Natural killer cell (primary cell): Measurements from ENCODE around the gene TRIP13. TPM values are rescaled to one million over a fixed set of nuclear protein-coding genes. Genes with fewer than 3 reads are reported as not detected.

Experiments used
- ATAC-seq, 3 donors: fragments of 150-1000 bp in 2 of 3; fragments of 200-7000 bp in 1 of 3; cut with Tn5 transposase; 1 replicate in 1 of 3; 2 replicates in 2 of 3; pipeline ENCODE4 v1.10.0; 2021; ENCODE audit warnings: mild to moderate bottlenecking in 2 of 3, moderate library complexity in 2 of 3
- DNase-seq, 2 donors: peaks; one replicate each; pipeline versions ENCODE4 v3.0.0 to v3.0.0-alpha.2; 2013 to 2021; ENCODE audit warnings: mixed read lengths in 1 of 2
- H3K27ac ChIP-seq: one replicate; pipeline ENCODE4 v1.5.1; 2013; ENCODE audit warnings: mild to moderate bottlenecking, low read length
- H3K27me3 ChIP-seq: one replicate; pipeline ENCODE4 v1.6.1; 2013; ENCODE audit warnings: low read length; ENCODE audit not compliant: control insufficient read depth, insufficient read depth
- H3K36me3 ChIP-seq: one replicate; pipeline ENCODE4 v1.6.1; 2013; ENCODE audit warnings: low read length; ENCODE audit not compliant: control insufficient read depth, insufficient read depth
- H3K4me1 ChIP-seq: one replicate; pipeline ENCODE4 v1.6.1; 2013; ENCODE audit warnings: low read length; ENCODE audit not compliant: control insufficient read depth, insufficient read depth
- H3K4me3 ChIP-seq: one replicate; pipeline ENCODE4 v1.5.1; 2013; ENCODE audit warnings: low read length
- H3K9me3 ChIP-seq: one replicate; pipeline ENCODE4 v1.6.1; 2013; ENCODE audit warnings: low read length; ENCODE audit not compliant: control insufficient read depth, insufficient read depth
- H3K27ac Mint-ChIP-seq, 2 donors: one replicate each; pipeline ENCODE4 v1.8.0; 2022; ENCODE audit warnings: mild to moderate bottlenecking in 2 of 2, mixed read lengths in 2 of 2, moderate library complexity in 1 of 2
- H3K27me3 Mint-ChIP-seq, 2 donors: one replicate each; pipeline ENCODE4 v1.8.0; 2022; ENCODE audit warnings: low read depth in 2 of 2, mixed read lengths in 2 of 2
- H3K36me3 Mint-ChIP-seq: one replicate; pipeline ENCODE4 v1.8.0; 2022; ENCODE audit warnings: mixed read lengths
- H3K4me1 Mint-ChIP-seq, 2 donors: one replicate each; pipeline ENCODE4 v1.8.0; 2022; ENCODE audit warnings: mixed read lengths in 2 of 2
- H3K4me3 Mint-ChIP-seq: one replicate; pipeline ENCODE4 v1.8.0; 2022; ENCODE audit warnings: mild to moderate bottlenecking, moderate library complexity, mixed read lengths
- H3K9me3 Mint-ChIP-seq, 2 donors: one replicate each; pipeline ENCODE4 v1.8.0; 2022; ENCODE audit warnings: mixed read lengths in 2 of 2
- CTCF ChIP-seq: fragments of 200-600 bp; IDR thresholded peaks from one replicate; pipeline ENCODE4 v1.8.0; 2022; ENCODE audit warnings: antibody characterized with exemption
- WGBS: methylation state at CpG from one replicate; pipeline ENCODE4 v1.1.7; 2013; ENCODE audit warnings: missing lambda C conversion rate; ENCODE audit not compliant: insufficient coverage; 5-methylcytosine and 5-hydroxymethylcytosine counted together
- intact Hi-C: fragments of 100-400 bp; cut with micrococcal nuclease; formaldehyde crosslinking; loops from one replicate; pipeline ENCODE4 v1.14.2; 2022
- total RNA-seq, 4 donors: library from RNA; stranded (reverse); fragments of 120-200 nt in 1 of 4; gene quantifications; one replicate each; pipeline versions ENCODE4 v1.2.3 to v1.2.4, GENCODE V29; 2013 to 2022

Gene TRIP13
- total RNA-seq, 3 donors from 2014 or later (not counting 1 experiment from before 2014, with no cell fraction given), result 0.45 to 0.57 (median 0.56) TPM

DNA sequence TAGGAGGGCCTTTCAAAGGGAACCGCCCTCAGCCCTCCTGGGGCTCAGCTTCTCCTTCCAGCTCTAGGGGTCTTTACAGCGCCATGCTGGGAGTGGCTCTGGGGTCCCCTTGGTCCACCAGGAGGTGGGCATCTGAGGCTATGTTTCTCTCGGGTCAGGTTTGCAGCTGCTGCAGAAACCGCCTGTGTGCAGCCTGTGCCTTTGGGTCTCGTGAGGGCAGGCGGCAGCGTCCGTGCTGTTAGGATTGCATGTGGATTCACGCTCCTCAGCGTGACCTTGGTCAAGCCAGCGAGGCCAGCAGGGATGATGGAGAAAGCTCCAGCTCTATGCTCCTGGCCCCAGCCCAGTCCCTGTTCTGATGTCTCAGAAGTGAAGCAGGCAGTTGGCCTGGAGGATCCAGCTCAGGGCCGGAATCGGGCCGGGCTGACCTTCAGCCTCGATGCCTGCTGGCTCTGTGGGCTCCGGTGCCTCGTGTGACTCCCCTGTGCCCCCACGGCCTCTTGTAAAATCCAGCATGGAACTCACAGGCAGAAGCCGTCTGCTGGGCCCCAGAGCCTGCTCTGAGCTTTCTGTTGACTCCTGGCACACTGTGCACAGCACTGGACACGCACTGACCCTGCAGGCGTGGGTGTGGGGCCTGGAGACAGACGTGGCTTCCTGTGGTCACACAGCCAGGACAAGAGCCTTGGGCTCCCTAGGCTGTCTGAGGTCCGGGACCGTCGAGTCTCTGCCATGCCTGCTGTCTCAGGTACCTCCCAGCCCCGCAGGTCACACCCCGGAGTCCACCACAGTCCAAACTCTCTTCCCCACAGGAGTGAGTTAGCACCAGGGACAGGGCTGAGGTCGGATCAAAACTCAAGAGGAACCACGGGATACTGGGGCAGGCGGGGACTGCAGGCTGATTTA, 54.3 kb downstream of the TRIP13 start:
- Histone ChIP-seq H3K36me3 (no peaks in the 10 kb centered on the region), H3K4me3 (no peak overlapping the region), H3K4me1 (peaks cover 3% of the 10 kb centered on the region), H3K27me3 (peaks cover 2% of the 10 kb centered on the region), H3K9me3 (no peaks in the 10 kb centered on the region), H3K27ac (no peak overlapping the region)
- ATAC-seq, result no peak
- no peak for DNase-seq
- Mint-ChIP-seq H3K4me1 (peaks cover 0 to 9% of the 10 kb centered on the region in 2 donors), H3K9me3 (no peaks in the 10 kb centered on the region), H3K4me3 (no peak overlapping the region), H3K27me3 (peaks cover 37 to 47% of the 10 kb centered on the region in 2 donors), H3K36me3 (no peaks in the 10 kb centered on the region), H3K27ac (no peak overlapping the region)
- intact Hi-C loops, result no loop called here
- no peak for TF ChIP-seq CTCF
- 80% methylated on average over 30 of the region's 30 CpGs for WGBS

GRCh38 chr5:947626-948471, 55.2 kb downstream of the TRIP13 start:
- no peak for TF ChIP-seq CTCF
- Histone ChIP-seq H3K27ac (no peak overlapping the region), H3K4me3 (no peak overlapping the region), H3K36me3 (no peaks in the 10 kb centered on the region), H3K4me1 (peaks cover 3% of the 10 kb centered on the region), H3K9me3 (no peaks in the 10 kb centered on the region), H3K27me3 (peaks cover 2% of the 10 kb centered on the region)
- WGBS, result 59% methylated on average over 18 of the region's 19 CpGs
- Mint-ChIP-seq H3K9me3 (no peaks in the 10 kb centered on the region), H3K27me3 (peaks cover 30 to 45% of the 10 kb centered on the region in 2 donors), H3K4me3 (no peak overlapping the region), H3K36me3 (no peaks in the 10 kb centered on the region), H3K4me1 (peaks cover 0 to 9% of the 10 kb centered on the region in 2 donors), H3K27ac (no peak overlapping the region)
- intact Hi-C loops, result no loop called here
- no peak for DNase-seq
- no peak for ATAC-seq

DNA sequence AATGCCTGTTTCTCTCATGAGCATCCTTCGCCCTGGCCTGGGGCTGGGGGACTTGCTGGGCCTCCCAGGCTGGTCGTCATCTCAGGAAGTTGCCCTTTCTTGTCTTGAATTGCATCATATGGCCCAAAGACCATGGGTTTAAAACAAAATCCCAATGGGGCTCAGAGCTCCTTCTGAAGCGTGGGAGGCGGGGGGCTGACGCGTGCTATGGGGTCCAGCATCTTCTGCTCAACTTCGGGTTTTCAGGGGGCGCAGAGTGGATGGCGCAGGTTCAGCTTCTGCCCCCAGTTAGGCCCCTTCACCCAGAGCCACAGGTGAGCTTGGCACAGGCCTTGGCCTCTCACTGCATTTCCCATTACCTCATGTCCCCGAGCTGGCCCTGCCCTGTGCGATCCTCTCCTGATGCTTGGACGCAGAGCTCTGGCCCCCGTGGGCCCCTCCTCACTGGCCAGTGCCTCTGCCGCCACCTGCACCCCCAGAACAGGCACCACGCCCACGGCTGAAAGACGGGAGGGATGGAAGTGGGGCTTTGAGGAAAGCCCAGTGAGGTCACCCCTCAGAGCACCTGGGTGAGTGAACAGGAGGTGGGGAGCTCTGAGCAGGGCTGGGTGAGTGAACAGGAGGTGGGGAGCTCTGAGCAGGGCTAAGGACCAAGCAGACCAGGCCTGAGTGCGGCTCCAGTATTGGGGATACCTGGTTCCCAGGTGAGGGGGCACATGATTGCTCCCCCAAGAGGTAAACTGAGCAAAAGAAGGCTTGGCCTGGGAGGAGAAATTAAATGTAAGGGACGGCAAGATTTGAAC, 56.0 kb downstream of the TRIP13 start:
- Histone ChIP-seq H3K36me3 (no peaks in the 10 kb centered on the region), H3K4me3 (no peak overlapping the region), H3K27ac (no peak overlapping the region), H3K9me3 (no peaks in the 10 kb centered on the region), H3K4me1 (peaks cover 3% of the 10 kb centered on the region), H3K27me3 (peaks cover 5% of the 10 kb centered on the region)
- Mint-ChIP-seq H3K36me3 (no peaks in the 10 kb centered on the region), H3K4me3 (no peak overlapping the region), H3K9me3 (no peaks in the 10 kb centered on the region), H3K27me3 (peaks cover 34 to 49% of the 10 kb centered on the region in 2 donors), H3K4me1 (peaks cover 0 to 9% of the 10 kb centered on the region in 2 donors), H3K27ac (no peak overlapping the region)
- DNase-seq (no peak), ATAC-seq (no peak)
- intact Hi-C loops, result no loop called here
- no peak for TF ChIP-seq CTCF
- WGBS, result 86% methylated on average over 19 of the region's 19 CpGs
